D341Med (cell line): ENCODE results near the gene ATR.
"Not testable (repeated sequence)": the region's sequence is repeated elsewhere in the genome, so short reads cannot be mapped to it uniquely, and the experiment has no call there.

Experiments used
- DNase-seq: peaks from one replicate; pipeline ENCODE4 v3.0.0; 2012; ENCODE audit warnings: low spot score

The ATR gene

DNA sequence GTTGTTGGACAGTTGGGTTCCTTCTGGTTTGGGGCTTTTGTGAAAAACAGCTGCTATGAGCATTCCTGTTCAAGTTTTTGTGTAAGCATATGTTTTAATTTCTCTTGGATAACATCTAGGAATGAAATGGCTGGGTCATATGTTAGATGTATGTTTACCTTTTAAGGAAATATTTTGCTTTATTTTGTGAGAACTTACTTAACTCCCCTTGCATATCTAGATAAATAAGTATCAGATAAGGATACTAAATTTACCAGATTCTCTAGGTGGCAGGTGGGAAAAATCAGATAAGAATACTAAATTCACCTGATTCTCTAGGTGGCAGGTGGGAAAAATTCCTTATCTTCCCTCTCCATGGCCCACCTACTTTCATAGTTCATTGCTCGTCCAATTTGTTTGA, 16.6 kb upstream of the ATR start:
- DNase-seq: no peak

DNA sequence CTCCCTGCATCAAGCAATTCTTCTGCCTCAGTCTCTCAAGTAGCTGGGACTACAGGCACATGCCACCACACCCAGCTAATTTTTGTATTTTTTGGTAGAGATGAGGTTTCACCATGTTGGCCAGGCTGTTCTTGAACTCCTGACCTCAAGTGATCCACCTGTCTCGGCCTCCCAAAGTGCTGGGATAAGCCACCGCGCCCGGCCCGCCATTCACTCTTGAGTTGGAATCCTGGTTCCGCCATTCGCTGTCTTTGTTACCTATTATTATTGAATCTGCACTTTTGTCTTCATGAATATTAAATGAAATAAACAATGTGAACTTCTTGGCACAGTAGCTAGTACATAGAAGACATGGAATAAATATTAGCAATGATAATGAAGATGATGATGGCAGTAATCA, 13.7 kb upstream of the ATR start:
- DNase-seq: not testable (repeated sequence)

DNA sequence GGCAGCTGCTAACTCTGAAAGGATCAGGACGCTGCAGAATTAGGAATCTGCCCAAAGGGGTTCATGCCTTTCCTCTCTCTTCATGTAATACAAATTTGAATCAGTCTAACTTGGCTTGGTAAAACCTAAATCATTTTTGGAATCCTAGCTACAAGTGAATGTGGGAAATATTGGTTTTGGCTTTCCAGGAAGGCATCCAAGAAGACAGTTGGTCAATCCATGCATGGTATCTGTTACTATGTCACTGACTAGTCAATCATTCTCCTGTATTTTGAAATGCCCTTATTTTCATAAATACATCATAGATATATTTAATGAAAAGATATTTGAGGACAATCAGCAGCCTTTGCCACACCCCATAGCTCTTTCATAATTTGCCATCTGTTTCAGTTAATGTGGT, 10.2 kb upstream of the ATR start:
- no peak for DNase-seq

DNA sequence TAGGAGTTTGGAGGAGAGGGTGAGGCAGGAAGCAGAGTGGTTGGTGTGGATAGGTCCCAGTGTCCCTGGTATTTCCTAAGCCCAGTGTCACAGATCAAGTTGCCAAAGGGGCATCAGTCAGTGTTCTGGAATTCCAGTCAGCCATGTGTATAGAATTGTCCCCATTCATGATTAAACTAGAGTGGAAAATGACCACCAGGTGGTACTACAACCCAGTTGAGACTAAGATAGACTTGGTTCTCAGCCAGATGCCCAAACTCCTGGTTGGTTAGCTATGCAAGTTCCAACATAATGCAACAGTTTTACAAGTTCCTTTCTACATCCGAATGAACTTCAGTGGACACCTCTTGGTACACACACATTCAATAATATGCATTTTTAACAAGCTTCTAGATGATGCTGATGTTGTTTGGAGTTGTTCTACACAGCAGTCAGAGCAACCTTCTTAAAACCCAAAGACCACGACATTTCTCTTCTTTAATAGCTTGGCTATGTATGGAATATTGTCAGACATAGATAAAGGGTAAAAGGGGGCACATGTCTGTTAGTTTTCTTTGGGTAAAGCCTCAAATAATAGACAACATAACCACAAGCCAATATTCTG, 8.4 kb upstream of the ATR start:
- peak; percentile 59 for DNase-seq

DNA sequence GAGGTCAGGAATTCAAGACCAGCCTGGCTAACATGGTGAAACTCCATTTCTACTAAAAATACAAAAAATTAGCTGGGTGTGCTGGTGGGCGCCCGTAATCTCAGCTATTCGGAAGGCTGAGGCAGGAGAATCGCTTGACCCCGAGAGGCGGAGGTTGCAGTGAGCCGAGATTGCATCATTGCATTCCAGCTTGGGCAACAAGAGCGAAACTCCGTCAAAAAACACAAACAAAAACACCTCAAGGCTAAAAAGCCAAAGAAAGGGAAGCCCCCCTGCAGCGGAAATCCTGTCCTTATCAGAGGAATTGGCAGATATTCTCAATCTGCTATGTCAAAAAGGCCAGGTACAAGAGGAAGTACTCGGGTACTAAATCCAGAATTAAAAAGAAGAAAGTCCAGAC, 2.5 kb upstream of the ATR start:
- DNase-seq: not testable (repeated sequence)

DNA sequence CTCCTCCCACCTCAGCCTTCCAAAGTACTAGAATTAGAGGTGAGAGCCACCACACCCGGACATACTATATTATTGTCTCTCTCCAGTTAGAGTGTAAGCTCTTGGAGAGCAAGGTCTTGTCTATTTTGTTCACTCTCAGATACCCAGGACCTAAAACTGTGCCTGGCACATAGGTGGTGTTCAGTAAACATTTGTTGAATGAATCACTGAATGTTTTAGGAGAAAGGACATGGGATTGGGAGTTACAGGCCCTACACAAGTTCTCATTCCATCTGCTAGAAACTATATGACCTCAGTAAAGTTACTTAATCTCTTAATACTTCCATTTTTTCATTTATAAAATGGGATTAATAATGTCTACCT, 1.5 kb upstream of the ATR start:
- no peak for DNase-seq

DNA sequence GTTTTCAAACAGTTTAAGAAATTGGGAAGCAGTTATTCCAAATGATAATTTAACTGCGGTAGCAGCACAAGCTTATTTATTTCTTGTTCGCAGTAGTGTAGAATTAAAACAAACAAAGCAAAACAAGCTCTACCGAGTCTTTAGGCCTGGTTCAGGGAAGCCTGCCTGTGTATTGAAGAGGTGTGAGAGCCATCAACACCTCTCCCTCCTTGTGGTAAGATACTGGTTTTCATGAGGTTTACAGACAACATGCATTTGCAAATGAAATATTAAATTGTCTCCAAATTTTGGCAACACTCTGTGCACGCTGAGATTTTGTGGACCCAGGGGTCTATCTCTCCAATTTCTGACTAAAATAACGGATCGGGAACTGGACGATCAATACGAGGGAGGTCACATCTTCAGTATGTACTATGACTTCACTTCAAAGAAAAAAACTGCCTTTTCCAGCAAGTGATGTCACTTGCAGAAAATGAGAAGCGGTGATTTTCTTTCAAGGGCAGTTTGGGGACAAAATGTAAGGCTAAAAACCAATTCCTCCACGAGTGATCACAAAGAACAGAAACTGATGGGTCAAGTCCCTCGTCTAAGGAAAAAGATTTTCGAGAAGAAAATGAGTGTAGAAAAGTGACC, 721 bp downstream of the ATR start:
- DNase-seq: no peak

DNA sequence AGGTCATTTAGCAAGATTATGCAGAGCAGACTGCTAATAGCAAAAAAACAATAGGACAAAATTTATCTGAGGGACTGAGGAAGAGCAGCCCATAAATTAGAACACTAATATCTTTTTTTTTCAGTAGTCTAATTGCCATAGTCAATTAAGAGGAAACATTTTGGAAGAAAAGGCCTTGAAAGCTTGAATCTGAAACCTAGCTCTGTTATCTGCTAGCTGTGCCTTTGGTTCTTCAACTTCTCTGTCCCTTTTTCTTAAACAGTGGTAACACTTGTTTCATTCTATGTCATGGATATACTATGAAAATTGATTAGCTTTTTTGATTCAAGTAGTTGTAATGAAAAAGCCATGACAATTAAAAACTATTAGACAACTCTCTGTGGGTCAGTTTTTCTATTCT, 1.7 kb downstream of the ATR start:
- DNase-seq: no peak

DNA sequence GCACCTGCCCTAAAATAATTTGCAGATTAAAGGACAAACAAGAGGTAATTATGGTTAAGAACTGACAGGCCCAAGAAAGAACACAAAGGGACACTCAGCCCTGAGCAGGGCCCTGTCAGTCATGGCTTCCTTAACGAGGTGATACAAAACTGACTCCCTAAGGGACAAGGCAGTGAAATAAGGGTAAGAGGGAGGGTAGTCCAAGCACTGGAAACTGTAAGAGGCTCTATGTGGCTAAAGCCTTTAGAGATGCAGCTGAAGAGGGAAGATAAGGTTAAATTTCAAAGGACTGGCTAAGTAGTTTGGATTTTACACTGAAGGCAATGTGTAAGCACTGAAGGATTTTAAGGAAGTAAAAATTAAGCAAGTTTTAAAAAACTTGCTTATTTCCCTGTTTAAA, 3.9 kb downstream of the ATR start:
- no peak for DNase-seq

DNA sequence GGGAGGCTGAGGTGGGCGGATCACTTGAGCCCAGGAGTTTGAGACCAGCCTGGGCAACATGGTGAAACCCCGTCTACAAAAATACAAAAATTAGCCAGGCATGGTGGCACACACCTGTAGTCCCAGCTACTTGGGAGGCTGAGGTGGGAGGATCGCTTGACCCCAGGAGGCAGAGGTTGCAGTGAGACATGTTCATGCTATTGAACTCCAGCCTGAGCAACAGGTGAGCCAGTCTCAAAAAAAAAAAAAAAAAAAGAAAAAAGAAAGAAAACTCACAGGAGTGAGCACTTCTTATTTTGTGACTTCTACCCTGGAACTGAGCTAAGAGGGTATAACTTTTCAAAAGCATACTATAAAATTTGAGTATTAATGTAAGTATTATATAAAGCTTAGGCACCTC, 4.3 kb downstream of the ATR start:
- DNase-seq: not testable (repeated sequence)

DNA sequence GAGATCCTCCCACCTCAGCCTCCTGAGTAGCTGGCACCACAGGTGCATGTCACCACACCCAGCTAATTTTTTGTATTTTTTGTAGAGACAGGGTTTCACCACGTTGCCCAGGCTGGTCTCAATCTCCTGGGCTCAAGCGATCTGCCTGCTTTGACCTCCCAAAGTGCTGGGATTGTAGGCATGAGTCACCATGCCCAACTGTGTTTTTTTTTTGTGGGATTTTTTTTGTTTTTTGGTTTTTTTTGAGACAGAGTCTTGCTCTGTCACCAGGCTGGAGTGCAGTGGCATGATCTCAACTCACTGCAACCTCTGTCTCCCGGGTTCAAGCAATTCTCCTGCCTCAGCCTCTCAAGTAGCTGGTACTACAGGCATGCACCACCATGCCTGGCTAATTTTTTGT, 9.1 kb downstream of the ATR start:
- not testable (repeated sequence) for DNase-seq

DNA sequence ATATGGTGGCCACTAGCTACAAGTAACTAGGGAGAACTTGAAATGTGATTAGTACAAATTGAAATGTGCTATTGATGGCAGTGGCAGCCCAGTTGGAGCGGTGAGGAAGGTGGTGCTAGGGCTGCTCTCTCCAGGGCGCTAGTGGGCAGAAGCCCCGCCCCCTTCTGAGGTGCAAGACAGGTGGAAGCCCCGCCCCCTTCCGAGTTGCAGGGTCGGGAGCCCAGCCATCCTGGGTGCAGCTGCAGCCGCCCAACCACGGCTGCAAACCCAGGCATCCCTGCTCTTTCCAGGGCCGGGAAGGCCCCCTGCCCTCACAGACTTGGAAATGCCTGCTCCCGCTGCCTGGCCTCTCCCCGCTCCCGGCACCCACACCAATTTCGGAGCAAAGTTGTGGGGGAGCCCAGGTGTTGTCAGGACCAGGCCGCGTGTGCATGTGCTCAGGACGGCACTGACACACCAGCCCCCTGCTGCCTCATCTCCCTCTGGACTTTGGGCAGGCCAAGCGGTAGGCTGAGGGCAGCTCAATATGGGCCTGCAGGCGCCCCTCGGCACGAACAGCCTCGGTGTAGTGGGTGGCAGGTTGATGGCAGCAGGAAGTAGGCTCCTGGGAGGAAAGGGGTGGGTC, 10.0 kb downstream of the ATR start:
- no peak for DNase-seq

DNA sequence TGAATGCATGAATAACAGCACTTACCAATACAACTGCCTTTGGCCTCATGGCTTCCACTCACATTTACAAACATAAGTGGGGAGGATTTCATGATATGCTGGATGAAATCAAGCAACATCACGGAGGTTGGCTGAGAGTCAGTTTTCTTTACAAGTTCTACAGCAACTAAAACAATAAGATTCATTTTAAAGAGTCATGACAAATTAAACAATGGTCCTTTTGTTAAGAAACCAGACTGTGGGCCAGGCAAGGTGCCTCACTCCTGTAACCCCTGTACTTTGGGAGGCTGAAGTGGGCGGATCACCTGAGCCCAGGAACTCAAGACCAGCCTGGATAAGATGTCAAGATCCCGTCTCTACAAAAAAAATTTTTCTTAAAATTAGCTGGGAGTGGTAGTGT, 12.4 kb downstream of the ATR start:
- DNase-seq: no peak

DNA sequence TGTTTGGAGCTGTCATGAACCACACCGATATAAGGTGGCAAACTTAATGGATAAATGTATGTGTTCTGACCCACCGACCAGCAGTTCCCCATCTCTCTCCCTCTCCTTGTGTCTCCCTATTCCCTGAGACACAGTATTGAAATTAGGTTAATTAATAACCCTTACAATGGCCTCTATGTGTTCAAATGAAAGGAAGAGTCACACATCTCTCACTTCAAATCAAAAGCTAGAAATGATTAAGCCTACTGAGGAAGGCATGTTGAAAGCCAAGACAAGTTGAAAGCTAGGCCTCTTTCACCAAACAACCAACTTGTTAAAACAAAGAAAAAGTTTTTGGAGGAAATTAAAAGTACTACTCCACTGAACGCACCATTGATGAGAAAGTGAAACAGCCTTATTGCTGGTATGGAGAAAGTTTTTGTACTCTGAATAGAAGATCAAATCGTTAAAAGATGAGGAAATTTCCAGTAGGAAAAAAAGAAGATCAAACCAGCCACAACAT, 15.0 kb downstream of the ATR start:
- no peak for DNase-seq

DNA sequence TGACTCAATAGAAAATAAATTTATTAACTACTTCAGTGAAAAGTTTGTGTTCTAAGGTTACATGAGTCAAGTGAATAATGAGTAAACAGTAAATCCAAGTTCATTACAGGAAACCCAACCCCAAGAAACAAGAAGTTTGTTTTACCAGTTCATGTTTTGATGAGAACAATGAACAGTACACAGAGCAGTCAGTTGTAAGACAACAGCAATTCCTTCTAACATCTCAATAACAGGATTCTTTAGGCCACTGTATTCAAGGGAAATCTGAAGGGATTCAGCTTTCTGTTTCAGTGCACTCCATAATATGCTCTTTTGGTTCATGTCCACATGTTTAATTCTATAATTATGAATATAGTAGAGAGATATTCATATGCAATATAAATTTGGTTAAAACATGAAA, 18.4 kb downstream of the ATR start:
- no peak for DNase-seq

DNA sequence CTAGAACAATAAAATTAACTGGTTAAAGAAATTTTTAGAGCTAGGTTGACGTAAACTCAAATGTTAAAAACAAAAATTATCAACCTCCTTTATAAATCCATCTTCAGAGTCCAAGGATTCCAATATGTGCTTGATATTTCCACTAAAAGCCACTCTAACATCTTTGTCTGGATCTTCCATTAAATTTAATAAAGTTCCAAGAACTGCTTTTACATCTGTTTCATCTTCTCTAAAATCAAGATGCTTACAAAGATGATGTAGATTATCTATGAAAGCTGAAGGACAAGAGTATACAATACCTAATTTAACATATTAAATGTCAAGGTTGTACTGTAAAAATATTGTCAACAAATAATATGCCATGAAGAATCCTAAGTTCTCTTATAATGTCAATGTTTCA, 24.8 kb downstream of the ATR start:
- DNase-seq: no peak

DNA sequence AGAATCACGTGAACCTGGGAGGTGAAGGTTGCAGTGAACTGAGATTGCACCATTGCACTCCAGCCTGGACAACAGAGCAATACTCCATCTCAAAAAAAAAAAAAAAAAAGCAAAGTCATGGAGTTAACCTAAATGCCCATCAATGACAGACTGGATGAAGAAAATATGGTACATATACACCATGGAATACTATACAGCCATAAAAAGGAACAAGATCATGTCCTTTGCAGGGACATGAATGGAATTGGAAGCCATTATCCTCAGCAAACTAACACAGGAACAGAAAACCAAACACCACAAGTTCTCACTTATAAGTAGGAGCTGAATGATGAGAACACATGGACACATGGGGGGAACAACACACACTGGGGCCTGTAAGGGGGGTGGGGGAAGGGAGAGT, 26.0 kb downstream of the ATR start:
- not testable (repeated sequence) for DNase-seq

DNA sequence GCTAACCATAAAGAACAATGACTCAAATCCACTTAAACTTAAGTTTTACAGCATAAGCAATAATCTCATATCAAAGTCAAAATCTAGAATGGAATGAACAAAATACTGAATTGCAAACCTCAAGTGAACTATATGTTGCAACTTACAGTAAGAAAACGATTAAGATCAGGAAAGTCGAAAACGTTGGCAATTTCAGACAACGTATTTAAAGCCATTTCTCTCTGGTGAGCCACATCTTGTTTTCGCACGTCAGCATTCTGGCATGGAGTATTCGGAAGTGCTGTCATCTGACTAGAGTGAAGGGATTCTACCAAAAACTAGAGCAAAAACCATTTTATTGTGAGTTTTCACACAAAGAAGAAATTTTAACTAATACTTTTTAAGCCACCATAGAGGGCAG, 28.5 kb downstream of the ATR start:
- no peak for DNase-seq

DNA sequence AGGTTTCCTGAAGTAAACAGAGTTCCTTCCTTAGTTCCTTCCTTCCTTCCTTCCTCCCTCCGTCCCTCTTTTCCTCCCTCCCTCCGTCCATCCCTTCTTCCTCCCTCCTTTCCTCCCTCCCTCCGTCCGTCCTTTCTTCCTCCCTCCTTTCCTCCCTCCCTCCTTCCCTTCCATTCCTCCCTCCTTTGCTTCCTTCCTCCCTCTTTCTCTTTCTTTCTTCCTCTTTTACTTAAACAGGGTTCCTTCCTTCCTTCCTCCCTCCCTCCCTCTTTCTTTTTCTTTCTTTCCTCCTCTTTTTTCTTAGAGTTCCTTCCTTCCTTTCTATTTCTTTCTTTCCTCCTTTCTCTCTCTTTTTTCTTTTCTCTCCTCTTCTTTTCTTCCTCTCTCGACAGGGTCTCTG, 35.2 kb downstream of the ATR start:
- no peak for DNase-seq

DNA sequence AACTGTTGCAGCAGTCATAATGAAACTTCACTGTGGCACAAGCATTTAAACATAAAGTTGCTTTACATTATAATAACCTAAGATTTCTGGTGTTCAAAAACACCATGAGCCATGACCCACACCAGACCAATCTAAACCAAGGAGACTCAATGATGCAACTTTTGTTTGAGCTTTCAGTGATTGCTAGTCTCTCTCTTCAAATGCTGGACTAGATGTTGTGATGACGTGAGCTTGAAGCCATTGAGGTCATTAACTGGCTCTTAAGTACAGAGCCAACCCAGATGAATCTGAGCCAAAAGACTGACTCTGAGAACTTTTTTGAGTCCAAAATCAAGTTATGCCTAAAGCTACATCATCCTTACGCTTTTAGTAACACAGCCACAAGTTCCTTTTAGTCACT, 36.5 kb downstream of the ATR start:
- DNase-seq: no peak

DNA sequence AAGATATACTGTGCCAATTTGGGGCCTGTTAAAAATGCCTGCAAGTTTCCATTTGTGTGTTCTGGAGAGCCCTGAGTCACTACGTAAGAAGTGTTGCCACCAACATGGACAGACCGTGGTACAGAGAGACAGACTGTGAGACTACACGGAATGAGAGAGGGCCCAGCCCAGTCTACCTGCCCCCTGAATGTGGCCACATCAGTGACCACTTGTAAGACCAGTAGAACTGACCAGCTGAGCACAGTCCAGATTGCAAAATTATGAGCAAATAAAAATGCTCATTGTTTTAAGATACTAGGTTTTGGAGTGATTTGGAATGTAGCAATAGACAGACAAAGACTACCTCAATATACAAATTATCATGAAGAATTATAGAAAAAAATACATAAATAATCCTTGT, 42.0 kb downstream of the ATR start:
- no peak for DNase-seq

DNA sequence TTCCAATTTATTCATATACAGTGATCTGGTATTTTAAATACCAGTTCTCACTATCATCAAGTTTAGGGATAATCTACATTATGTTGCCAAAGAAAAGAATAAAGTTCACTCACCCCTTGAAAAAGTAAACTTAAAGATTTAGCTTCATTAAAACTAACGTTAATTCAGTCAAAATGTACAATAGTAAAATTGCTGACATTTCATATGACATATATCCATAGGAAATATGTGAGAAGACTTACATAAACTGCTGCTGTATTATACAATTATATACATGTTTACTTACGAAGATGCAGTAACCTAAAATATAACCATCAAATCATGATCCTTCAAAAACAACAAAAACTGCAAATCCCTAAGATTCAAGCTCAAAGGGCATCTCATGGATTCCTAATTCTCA, 44.0 kb downstream of the ATR start:
- DNase-seq: no peak

DNA sequence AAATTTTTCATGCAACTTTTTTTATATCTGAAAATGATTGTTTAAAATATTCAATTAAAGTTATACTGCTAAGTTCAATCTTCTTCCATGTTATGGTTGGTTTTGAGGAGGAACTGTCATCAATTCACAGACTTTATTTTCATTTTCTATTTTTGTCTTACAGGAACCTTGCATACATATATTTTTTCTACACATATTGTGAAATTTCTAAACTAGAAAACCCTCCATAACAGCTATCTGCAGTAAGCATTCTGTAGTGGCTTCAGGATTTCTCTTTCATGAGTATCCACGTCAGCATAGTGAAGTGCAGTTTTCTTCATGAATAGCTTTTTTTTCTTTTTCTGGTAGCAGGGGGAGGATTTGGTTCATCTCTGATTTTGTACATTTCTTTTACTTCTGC, 48.2 kb downstream of the ATR start:
- DNase-seq: no peak
